Fibroblast of lung (primary cell): ENCODE data around the gene TMEM116. TPM values are rescaled to one million over a fixed set of nuclear protein-coding genes. Genes with fewer than 3 reads are reported as not detected.
"Not testable (repeated sequence)": the region's sequence is repeated elsewhere in the genome, so short reads cannot be mapped to it uniquely, and the experiment has no call there.

Experiments used
- DNase-seq, 2 donors: peaks; one replicate each; pipeline versions ENCODE4 v3.0.0 to v3.0.0-alpha.2; 2010; ENCODE audit warnings: low read depth in 2 of 2
- H2AFZ ChIP-seq: 2 replicates; pipeline ENCODE4 v1.5.1; 2012; ENCODE audit warnings: low read length, control low read depth, inconsistent platforms
- H3K27ac ChIP-seq: 2 replicates; pipeline ENCODE4 v1.5.1; 2011; ENCODE audit warnings: low read length, control low read depth; ENCODE audit not compliant: insufficient read depth
- H3K27me3 ChIP-seq: 2 replicates; pipeline ENCODE4 v1.5.1; 2011; ENCODE audit warnings: mild to moderate bottlenecking, low read length; ENCODE audit not compliant: control insufficient read depth, insufficient read depth
- H3K36me3 ChIP-seq: 2 replicates; pipeline ENCODE4 v1.5.1; 2011; ENCODE audit warnings: low read length; ENCODE audit not compliant: control insufficient read depth, insufficient read depth
- H3K4me1 ChIP-seq: 2 replicates; pipeline ENCODE4 v1.5.1; 2011; ENCODE audit warnings: low read length; ENCODE audit not compliant: control insufficient read depth, insufficient read depth; ENCODE audit errors: extremely low read depth
- H3K4me2 ChIP-seq: 2 replicates; pipeline ENCODE4 v1.5.1; 2011; ENCODE audit warnings: low read length, control low read depth; ENCODE audit not compliant: insufficient read depth; ENCODE audit errors: extremely low read depth
- H3K4me3 ChIP-seq, 4 experiments: fragments of 200-600 bp in 1 of 4; sonication (generic) in 1 of 4; replicated peaks in 1 of 4; 2 replicates each; pipeline ENCODE4 v1.5.1; 2011 to 2016; ENCODE audit warnings: low read length in 4 of 4, low read depth in 3 of 4, mild to moderate bottlenecking in 3 of 4, control low read depth in 2 of 4, inconsistent platforms in 1 of 4, mixed read lengths in 1 of 4; ENCODE audit not compliant: insufficient read depth in 1 of 4; ENCODE audit errors: control extremely low read depth in 1 of 4
- H3K79me2 ChIP-seq: 2 replicates; pipeline ENCODE4 v1.5.1; 2012; ENCODE audit warnings: mild to moderate bottlenecking, low read length, inconsistent platforms; ENCODE audit not compliant: control insufficient read depth, insufficient read depth
- H3K9ac ChIP-seq: 2 replicates; pipeline ENCODE4 v1.5.1; 2011; ENCODE audit warnings: mild to moderate bottlenecking, low read length, control low read depth; ENCODE audit not compliant: insufficient read depth
- H3K9me3 ChIP-seq: 2 replicates; pipeline ENCODE4 v1.5.1; 2012; ENCODE audit warnings: low read depth, low read length; ENCODE audit not compliant: control insufficient read depth, insufficient read depth
- H4K20me1 ChIP-seq: 2 replicates; pipeline ENCODE4 v1.5.1; 2011; ENCODE audit warnings: low read length; ENCODE audit not compliant: control insufficient read depth, insufficient read depth; ENCODE audit errors: extremely low read depth
- CTCF ChIP-seq, 2 donors: IDR thresholded peaks in 1 of 2; conservative IDR thresholded peaks in 1 of 2; 1 replicate in 1 of 2; 2 replicates in 1 of 2; pipeline ENCODE4 v1.5.1; 2011 to 2012; ENCODE audit warnings: low read length in 2 of 2, control low read depth in 1 of 2, inconsistent platforms in 1 of 2, low read depth in 1 of 2, mild to moderate bottlenecking in 1 of 2
- EZH2 ChIP-seq: IDR thresholded peaks from 2 replicates; pipeline ENCODE4 v1.5.1; 2012; ENCODE audit warnings: low read length, control low read depth, mild to moderate bottlenecking; ENCODE audit errors: missing control alignments
- polyA plus RNA-seq, 2 donors: library from polyadenylated mRNA; depleted of rRNA in 1 of 2; stranded (reverse) in 1 of 2; unstranded in 1 of 2; fragments of >200 nt; gene quantifications; 2 replicates each; pipeline ENCODE4 v1.2.1, GENCODE V29; 2011 to 2012; ENCODE audit warnings: missing spikeins in 1 of 2
- total RNA-seq: library from RNA; depleted of rRNA; stranded (reverse); fragments of >200 nt; gene quantifications from 2 replicates; pipeline ENCODE4 v1.2.1, GENCODE V29; 2014

TMEM116 gene
- total and polyA plus RNA-seq, 2 donors (not counting 1 experiment from before 2014, with no cell fraction given), result 7.8 to 21.8 TPM

- no peak overlapping the region for H3K27ac ChIP-seq
- no peak overlapping the region for H3K4me2 ChIP-seq
- no peaks in the 10 kb centered on the region for H3K9me3 ChIP-seq
- no peak overlapping the region for H3K4me3 ChIP-seq
- no peaks in the 10 kb centered on the region for H3K79me2 ChIP-seq
- DNase-seq, result no peak
- H4K20me1 ChIP-seq, result no peaks in the 10 kb centered on the region
- TF ChIP-seq EZH2 (no peak), CTCF (conservative IDR thresholded peaks at IDR 0.05 in 1 of 2, IDR thresholded peaks at IDR 0.05 in 1 of 2; ENCODE audit: low read depth in 1 of 2, low read length in 2 of 2) (no peak)
- H3K9ac ChIP-seq, result no peak overlapping the region
- no peaks in the 10 kb centered on the region for H3K4me1 ChIP-seq
- no peaks in the 10 kb centered on the region for H3K36me3 ChIP-seq
- H3K27me3 ChIP-seq, result no peaks in the 10 kb centered on the region
- H2AFZ ChIP-seq, result no peak overlapping the region
Observed at GRCh38 chr12:111964935-111965334, 48.0 kb downstream of the TMEM116 start.

- H3K27me3 ChIP-seq, H3K4me1 ChIP-seq, H3K27ac ChIP-seq, H3K4me2 ChIP-seq, H3K9me3 ChIP-seq, H3K36me3 ChIP-seq, DNase-seq, H3K79me2 ChIP-seq, H3K9ac ChIP-seq, H3K4me3 ChIP-seq, H4K20me1 ChIP-seq, H2AFZ ChIP-seq: not testable (repeated sequence)
Observed at GRCh38 chr12:111959518-111959917, 53.4 kb downstream of the TMEM116 start.

- not testable (repeated sequence) for H3K9me3 ChIP-seq, H3K4me2 ChIP-seq, H3K4me1 ChIP-seq, DNase-seq, H3K4me3 ChIP-seq, H3K79me2 ChIP-seq, H3K27ac ChIP-seq, H4K20me1 ChIP-seq, H3K9ac ChIP-seq, H3K27me3 ChIP-seq, H2AFZ ChIP-seq, H3K36me3 ChIP-seq
Observed at GRCh38 chr12:111957224-111957623, 55.7 kb downstream of the TMEM116 start.

GRCh38 chr12:111954969-111955368, 58.0 kb downstream of the TMEM116 start:
- Histone ChIP-seq H3K4me1 (no peaks in the 10 kb centered on the region), H3K4me3 (no peak overlapping the region), H3K27ac (no peak overlapping the region), H3K27me3 (no peaks in the 10 kb centered on the region), H3K9ac (no peak overlapping the region), H3K79me2 (no peaks in the 10 kb centered on the region), H2AFZ (no peak overlapping the region), H3K36me3 (no peaks in the 10 kb centered on the region), H3K4me2 (no peak overlapping the region), H3K9me3 (no peaks in the 10 kb centered on the region), H4K20me1 (no peaks in the 10 kb centered on the region)
- no peak for TF ChIP-seq EZH2
- no peak for TF ChIP-seq CTCF (conservative IDR thresholded peaks at IDR 0.05 in 1 of 2, IDR thresholded peaks at IDR 0.05 in 1 of 2; ENCODE audit: low read depth in 1 of 2, low read length in 2 of 2)
- DNase-seq, result no peak
